GM08714 (cell line): Measurements from ENCODE around the gene LRP11.

ENCODE experiments used
- H3K4me3 ChIP-seq: fragments of 200-500 bp; sonication (Bioruptor generic); 2 replicates; pipeline ENCODE4 v1.5.1; 2014; ENCODE audit warnings: mild to moderate bottlenecking, low read length, inconsistent platforms
- ZNF274 ChIP-seq: IDR thresholded peaks from 2 replicates; pipeline ENCODE4 v1.6.1; 2012; ENCODE audit warnings: mild to moderate bottlenecking, low read depth, low read length

Gene LRP11

DNA sequence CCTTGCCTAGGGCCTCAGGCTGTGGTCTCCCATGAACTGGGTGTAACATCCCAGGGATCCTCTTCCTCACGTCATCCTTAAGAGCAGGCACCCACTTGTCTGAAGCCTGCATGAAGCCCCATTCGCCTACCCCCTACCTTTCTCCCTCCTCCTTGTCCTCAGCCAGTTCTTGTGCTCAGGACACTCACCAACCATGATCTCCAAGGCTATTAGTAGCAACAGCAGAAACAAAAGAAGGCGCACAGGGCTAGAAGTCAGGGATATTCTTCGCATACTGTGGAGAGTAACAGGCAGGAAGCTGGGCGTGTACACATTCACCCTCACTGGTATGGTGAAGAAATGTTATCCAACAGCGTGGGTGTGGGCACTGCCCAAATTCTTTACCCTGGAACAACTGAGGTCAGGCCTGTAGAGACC lies 26.5 kb upstream of the LRP11 start:
- TF ChIP-seq ZNF274, result no peak
- H3K4me3 ChIP-seq, result no peak overlapping the region

GRCh38 chr6:149889326-149889725 lies 25.2 kb upstream of the LRP11 start:
- TF ChIP-seq ZNF274, result no peak
- no peak overlapping the region for H3K4me3 ChIP-seq

DNA sequence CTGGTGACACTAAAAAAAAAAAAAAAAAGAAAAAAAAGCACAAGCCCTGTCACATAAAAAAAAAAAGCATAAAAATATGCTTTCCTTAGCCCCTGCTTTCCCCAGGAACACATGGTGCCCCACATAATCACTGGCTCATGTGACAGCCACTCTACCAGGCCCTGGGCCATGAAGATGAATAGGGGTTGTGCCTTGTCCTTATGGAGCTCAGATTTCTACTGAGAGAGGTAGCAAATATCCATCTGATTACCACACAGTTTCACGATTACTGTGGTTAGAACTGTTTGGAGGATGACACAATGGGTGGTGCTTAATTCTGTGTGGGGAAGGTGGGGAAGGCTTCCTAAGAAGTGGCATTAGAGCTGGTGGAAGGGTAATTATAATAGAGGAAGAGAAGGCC lies 24.5 kb upstream of the LRP11 start:
- TF ChIP-seq ZNF274, result no peak
- H3K4me3 ChIP-seq, result no peak overlapping the region

DNA sequence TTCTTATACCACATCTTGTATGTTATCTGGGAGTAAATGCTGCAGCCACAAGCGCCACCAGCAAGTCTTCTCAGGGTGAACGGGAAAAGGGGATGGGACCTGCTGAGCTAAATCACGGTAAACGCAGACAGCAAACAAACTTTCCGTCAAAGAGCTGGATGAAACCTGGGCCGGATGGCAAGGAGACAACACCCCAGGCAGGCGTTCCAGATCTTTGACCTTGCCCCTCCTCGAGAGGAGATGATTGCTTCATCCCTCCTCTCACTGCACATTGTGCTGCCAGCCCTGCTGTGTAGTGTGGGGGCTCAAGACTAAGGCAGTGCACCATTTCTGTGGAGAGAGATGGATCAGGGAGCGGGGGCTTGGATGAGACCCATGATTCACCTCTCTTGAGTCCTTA lies 23.9 kb upstream of the LRP11 start:
- TF ChIP-seq ZNF274, result no peak
- no peak overlapping the region for H3K4me3 ChIP-seq

GRCh38 chr6:149887343-149887742 lies 23.2 kb upstream of the LRP11 start:
- TF ChIP-seq ZNF274, result no peak
- H3K4me3 ChIP-seq, result no peak overlapping the region

GRCh38 chr6:149885888-149886287 lies 21.7 kb upstream of the LRP11 start:
- TF ChIP-seq ZNF274, result no peak
- no peak overlapping the region for H3K4me3 ChIP-seq

GRCh38 chr6:149884617-149885016 lies 20.5 kb upstream of the LRP11 start:
- no peak overlapping the region for H3K4me3 ChIP-seq
- no peak for TF ChIP-seq ZNF274

- no peak for TF ChIP-seq ZNF274
- no peak overlapping the region for H3K4me3 ChIP-seq
Measured at GRCh38 chr6:149884215-149884614, 20.1 kb upstream of the LRP11 start.

- no peak for TF ChIP-seq ZNF274
Measured at GRCh38 chr6:149881860-149882259, 17.7 kb upstream of the LRP11 start.

GRCh38 chr6:149881066-149881766 lies 17.1 kb upstream of the LRP11 start:
- no peak for TF ChIP-seq ZNF274
- H3K4me3 ChIP-seq, result no peak overlapping the region

More at GRCh38 chr6:149881860-149882259, 17.7 kb upstream of the LRP11 start:
- H3K4me3 ChIP-seq, result no peak overlapping the region

- no peak for TF ChIP-seq ZNF274
- no peak overlapping the region for H3K4me3 ChIP-seq
Measured at GRCh38 chr6:149877659-149878058, 13.5 kb upstream of the LRP11 start.

DNA sequence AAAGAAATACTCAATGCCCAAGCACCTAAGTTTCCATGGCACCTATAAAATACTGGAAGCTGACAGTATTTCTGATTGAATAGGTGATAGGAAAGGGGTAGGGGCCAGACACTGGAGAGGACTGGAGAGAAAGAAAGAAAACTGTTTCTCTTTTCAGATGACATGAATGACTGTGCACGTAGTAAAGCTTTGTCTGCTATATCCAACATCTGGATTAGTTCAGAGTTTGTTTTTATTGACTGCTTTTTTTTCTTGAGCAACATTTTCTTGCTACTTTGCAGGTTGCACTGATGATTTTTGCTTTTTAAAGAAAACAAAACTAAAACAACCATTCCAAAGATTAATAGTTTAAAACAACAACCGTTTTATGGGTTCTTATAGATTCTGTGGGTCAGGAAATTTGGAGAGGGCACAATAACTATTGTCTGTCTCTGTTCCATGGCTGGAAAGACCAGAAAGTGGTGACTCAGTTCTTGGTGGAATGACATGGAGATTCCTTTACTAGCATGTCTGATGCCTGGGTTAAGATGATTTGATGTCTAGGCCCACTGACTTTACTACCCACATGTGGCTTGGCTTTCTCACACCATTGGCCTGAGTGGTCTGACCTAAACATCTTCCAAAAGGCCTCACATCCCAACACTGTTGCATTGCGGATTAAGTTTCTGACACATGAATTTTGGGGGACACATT lies 12.2 kb upstream of the LRP11 start:
- no peak overlapping the region for H3K4me3 ChIP-seq
- no peak for TF ChIP-seq ZNF274

GRCh38 chr6:149872233-149872632 lies 8.1 kb upstream of the LRP11 start:
- no peak for TF ChIP-seq ZNF274
- H3K4me3 ChIP-seq, result no peak overlapping the region

DNA sequence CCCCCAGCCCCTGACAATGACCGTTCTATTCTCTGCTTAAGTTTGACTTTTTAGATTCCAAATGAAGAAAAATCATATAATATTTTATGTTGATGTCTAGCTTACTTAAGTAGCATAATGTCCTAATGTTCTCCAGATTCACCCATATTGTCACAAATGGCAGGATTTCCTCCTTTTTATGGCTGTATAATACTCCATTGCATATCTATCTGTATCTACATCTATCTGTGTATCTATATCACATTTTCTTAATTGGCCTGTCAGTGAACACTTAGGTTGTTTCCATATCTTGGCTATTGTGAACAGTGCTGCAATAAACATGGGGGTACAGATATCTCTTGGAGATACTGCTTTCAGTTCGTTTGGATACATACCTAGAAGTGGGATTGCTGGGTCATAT lies 7.0 kb upstream of the LRP11 start:
- H3K4me3 ChIP-seq, result no peak overlapping the region
- no peak for TF ChIP-seq ZNF274

- H3K4me3 ChIP-seq, result no peak overlapping the region
- no peak for TF ChIP-seq ZNF274
Measured at GRCh38 chr6:149869275-149869892, 5.2 kb upstream of the LRP11 start.
